ENCODE results near the gene MEI1.
"Not testable (repeated sequence)": the region's sequence is repeated elsewhere in the genome, so short reads cannot be mapped to it uniquely, and the experiment has no call there.

The MEI1 gene

GRCh38 chr22:41823797-41824196, 124.5 kb downstream of the MEI1 start:
- DNase-seq = no peak

DNA sequence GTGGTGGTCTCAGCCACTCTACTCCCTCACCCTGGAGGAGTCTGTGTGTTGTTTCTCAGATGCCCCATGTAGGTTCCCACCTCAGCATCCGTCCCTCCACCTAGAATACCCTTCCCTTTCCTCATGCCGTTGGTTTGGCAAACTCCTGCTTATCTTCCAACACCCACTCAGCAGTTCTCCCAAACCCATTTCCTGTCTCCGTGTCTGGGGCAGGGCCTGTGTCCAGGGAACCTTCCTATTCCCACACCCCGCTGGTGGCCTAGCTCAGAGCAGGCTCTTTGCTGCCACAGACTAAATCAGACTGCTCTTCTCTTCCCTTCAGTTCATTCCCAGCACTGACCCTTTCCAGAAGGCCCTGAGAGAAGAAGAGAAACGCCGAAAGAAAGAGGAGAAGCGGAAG, 126.1 kb downstream of the MEI1 start:
- DNase-seq = no peak

GRCh38 chr22:41826021-41826420, 126.7 kb downstream of the MEI1 start:
- no peak for DNase-seq

GRCh38 chr22:41826430-41827383, 127.4 kb downstream of the MEI1 start:
- DNase-seq = no peak

- no peak for DNase-seq
Observed at GRCh38 chr22:41827671-41828070, 128.4 kb downstream of the MEI1 start.

DNA sequence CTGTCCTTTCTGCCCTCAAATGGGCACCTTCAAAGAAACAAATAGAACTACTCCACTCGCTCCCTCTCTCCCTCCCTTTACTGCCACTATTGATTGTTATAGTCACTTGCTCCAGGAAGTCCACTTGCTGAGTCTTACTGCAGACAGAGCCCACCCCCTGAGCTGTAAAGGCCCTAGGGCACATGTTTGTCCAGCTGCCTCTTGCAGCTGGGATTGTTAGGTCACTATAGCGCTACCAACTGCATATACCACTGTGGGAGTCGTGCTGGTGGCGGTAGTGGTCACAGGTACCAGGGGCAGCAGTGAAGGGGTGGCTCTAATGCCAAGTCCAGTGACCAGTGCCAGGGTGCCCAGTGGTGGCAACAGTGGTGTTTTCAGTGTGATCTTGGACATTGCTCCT, 129.2 kb downstream of the MEI1 start:
- no peak for DNase-seq

DNA sequence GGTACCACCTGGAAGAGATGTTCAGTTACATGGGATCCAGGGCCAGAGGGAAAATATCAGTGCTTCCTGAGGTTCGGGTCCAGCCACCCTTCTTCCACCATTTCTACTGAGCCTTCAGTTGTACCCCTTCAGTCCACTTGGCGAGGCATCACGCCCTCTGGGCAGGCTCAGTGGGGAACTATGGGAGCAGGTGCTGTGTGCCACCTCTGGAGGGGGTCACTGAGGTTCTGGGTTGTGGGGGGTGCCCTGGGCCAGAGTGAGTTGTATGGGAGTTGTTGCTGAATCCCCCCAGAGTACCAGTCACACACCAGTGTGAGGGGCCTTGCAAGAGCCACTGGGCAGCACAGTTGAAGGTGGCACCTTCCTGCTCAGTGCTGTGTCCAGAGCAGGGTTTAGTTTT, 130.9 kb downstream of the MEI1 start:
- no peak for DNase-seq

GRCh38 chr22:41831383-41831782, 132.1 kb downstream of the MEI1 start:
- DNase-seq = no peak

- DNase-seq = peak in 1 of 2 experiments; percentile 58
Observed at GRCh38 chr22:41831828-41832552, 132.7 kb downstream of the MEI1 start.

DNA sequence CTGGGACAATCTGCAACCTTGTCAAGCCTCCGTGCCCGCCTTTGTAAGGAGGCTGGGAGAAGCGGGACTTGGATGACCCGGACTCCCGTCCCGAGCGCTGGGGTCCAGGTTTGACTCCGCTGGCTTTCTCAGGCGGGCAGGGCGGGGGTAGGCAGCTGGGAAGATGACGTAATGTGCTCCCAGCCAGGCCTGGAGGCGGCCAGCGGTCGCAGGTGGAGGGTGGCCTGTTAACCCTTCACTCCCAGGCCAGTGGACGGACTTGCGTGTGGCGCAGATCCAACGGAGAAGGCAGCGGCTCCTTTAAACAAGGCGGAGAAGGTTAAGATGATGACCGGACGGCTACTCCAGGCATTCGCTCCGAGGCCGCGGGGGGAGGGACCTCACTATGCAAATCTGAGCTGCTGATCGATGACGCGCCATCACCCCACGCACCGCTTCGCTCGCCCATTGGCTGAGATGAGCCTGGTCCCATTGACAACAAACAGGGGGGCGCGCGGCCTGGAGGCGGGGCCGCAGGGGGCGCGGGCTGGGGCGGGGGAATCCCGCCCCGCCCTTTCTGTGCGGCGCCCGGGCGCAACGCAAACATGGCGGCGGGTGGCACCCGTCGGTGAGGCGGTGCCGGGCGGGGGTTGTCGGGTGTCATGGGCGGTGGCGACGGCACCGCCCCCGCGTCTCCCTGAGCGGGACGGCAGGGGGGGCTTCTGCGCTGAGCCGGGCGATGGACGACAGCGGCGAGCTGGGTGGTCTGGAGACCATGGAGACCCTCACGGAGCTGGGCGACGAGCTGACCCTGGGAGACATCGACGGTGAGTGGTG, 133.5 kb downstream of the MEI1 start, which contains the start of gene SREBF2:
Gene SREBF2, plus strand, starts transcription at position 553 of the 816 bp plus-strand sequence. Its CDS starts 166 bp downstream, at position 719.
- DNase-seq = peak; percentile 99 to 100

DNA sequence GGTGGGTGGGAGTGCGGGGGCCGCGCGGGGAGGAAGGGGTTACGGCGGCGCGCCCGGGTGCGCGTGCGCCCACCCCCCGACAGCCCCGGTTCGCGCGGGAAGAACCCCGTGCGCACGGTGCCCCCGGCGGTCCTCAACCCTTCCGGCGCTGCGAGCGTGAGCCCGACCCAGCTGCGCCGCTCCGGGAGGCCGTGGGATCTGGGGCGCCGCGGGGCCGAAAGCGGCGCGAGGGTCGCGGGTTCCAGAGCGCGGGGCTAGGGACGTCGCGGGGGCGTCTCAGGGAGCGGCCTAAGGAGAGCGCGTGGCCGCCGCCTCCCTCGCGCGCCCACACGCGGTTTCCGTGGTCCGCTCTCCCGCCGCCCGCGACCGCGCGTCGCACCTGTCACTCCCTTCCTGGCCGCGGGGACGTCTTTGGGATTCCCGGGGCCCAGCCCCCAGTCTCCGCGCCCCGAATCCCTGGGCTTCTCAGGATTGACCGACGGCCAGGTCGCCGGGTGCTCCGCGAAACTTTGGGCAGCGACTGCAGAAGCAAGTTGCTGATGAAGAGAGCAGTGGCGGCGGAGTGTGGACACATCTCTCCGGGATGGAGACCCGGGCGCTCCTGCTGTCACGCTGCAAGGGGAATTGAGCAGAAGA, 134.2 kb downstream of the MEI1 start:
- DNase-seq = peak in 1 of 2 experiments; percentile 43

DNA sequence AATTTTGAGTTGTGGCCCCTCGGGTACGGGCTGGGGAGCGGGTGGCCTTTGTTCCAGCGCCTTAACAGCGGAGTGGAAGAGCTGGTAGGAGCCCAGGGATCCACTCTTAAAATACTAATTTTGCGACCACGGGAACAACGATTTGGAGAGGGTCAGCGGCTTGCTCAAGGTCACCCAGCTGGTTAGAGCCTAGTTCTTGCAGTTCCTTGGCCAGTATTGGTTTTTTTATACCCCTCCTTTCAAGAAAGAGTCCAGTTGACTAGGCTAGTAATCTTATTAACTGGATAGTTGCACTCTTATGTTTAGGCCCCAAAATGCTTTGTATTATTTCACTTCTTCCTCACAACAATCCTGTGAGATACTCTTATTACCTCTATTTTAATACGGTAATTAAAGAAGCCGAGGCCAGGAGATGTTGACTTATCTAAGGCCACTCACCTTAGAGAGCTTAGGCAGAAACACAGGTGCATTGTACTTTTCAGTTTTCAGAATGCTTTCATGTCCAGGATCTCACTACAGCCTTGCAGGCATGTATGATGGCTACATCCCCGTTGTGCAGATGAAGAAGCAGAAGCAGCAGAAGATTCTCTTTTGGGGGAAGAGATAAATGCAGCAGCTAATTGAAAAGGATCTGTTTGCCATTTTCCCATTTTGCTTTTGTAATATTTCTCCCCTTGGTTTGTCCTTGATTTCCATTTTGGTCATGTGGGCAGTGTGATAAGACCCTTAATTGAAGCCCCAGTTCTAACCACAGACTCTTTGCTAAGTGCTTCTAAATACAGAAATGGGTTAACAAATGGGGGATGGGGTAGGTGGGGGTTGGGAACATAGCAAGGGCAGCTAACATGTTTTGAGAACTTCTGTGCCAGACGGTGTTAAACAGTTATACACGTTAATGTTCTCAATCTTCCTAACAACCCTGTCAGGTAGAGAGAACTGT, 135.0 kb downstream of the MEI1 start:
- DNase-seq = peak in 1 of 2 experiments; percentile 27

GRCh38 chr22:41835462-41835861, 136.2 kb downstream of the MEI1 start:
- not testable (repeated sequence) for DNase-seq

DNA sequence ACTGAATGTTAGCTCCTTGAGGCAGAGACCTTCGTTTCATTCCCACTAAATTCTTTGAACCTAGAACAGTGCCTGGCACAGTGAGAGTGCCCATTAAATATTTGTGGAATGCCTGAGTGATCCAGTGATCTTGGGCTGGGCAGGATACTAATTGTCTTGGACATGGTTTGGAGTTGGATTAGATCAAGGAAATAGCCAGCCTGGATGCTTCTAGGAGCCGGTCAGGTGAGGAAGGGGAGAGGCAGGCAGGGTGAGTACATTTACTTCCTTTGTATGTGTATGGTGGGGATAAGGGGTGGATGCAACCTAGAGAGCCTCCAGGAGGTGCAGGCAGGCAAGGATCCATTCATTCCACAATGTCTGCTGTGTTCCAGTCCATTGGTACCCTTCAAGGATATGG, 137.2 kb downstream of the MEI1 start:
- no peak for DNase-seq

DNA sequence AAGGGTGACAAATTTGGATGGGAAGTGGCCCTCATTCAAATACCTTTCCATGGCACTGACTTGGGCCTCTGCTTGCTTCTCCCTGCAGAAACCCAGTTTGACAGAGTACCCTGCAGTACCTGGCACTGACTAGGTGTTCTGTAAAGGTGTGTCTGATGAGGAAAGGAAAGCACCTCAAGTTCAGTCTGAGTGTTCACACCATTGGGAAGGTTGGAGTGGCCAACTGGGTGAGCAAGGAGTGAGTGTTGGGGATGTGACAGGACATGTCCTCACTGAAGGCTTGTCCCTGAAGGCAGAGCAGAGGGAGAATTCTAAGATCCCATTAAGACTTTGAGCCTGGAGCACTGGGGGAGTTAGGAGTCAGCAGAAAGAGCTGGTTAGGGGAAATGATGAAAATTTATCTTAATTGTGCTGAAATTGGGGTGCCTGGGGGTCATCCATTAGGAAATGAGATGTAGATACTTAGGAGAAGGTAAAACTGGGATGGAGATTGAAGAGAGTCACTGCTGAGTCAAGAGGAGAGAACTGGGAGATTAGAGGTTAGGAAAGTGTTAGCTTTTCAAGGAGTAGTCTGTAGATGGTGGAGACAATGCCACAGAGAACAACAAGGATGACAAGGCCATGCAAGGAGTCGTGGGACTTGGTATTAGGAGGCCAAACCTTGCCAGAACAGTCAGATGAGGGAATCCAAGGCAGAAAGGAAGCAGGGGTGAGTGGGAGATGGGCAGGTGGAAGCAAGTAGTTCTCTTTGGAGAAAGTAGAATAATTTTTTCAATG, 139.7 kb downstream of the MEI1 start:
- no peak for DNase-seq

- no peak for DNase-seq
Observed at GRCh38 chr22:41840216-41840615, 140.9 kb downstream of the MEI1 start.

- no peak for DNase-seq
Observed at GRCh38 chr22:41841085-41841712, 141.9 kb downstream of the MEI1 start.

GRCh38 chr22:41842996-41843970, 144.0 kb downstream of the MEI1 start:
- no peak for DNase-seq

DNA sequence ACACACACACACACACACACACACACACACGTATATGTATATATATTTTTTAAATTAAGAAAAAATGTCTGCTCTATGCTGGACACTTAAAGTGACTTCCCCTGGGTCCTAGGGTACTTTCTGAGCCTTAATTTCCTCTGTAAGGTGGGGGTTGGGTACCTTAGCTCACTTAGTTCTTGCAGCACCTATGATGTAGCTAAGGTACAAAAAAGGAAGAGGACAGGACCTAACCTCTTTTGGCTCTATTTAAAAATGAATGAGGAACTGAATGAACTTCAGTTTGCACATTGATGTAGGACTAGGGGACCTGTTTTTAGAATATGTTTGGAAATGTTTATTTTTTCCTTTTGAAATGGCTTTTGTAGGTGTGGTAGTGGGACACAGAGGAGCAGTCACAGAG, 144.7 kb downstream of the MEI1 start:
- DNase-seq = no peak

All from NCI-H524 (cell line).